ENCODE data around the gene TMEM151B. TPM values are rescaled to one million over a fixed set of nuclear protein-coding genes. Genes with fewer than 3 reads are reported as not detected.

TMEM151B gene
- total and polyA plus RNA-seq, 9 of the 15 experiments (the other 6 are each of a cell fraction or from before 2014, with no cell fraction given) = not detected

GRCh38 chr6:44265007-44265721, 5.1 kb upstream of the TMEM151B start, which contains the start of gene NFKBIE (continued):
- TF ChIP-seq CREM (IDR thresholded peaks at IDR 0.05; ENCODE audit: low read depth) (peak; percentile 36; the same call in 1 of the 2 replicates), FOXK1 (CRISPR knock-in tag; IDR thresholded peaks at IDR 0.05; ENCODE audit: borderline replicate concordance) (no peak), ZNF436 (CRISPR knock-in tag; IDR thresholded peaks at IDR 0.05) (no peak), ZC3H8 (IDR thresholded peaks at IDR 0.05) (no peak), MYNN (IDR thresholded peaks at IDR 0.05) (no peak), MYNN (CRISPR knock-in tag; IDR thresholded peaks at IDR 0.05) (no peak), SMAD3 (CRISPR knock-in tag; conservative IDR thresholded peaks at IDR 0.05) (no peak), CAMTA2 (CRISPR knock-in tag; conservative IDR thresholded peaks at IDR 0.05) (no peak), KAT7 (CRISPR knock-in tag; IDR thresholded peaks at IDR 0.05; ENCODE audit: borderline replicate concordance) (peak; percentile 95), YY1 (IDR thresholded peaks at IDR 0.05; ENCODE audit: borderline replicate concordance in 1 of 3, control insufficient read depth in 1 of 3, extremely low read depth in 1 of 3, insufficient read depth in 3 of 3, insufficient read length in 1 of 3, insufficient replicate concordance in 2 of 3, low read depth in 1 of 3, low read length in 2 of 3) (peak in 2 of 3 experiments; percentile 31 to 36), BCOR (IDR thresholded peaks at IDR 0.05) (0 out of 2 replicates have a peak, but pooled peaks have one; percentile 41), ZBTB11 (CRISPR knock-in tag; IDR thresholded peaks at IDR 0.05) (peak in 2 of 3 experiments; percentile 57 to 87; a peak in 3 of 6 replicates), FOXK2 (conservative IDR thresholded peaks at IDR 0.05 in 1 of 2, IDR thresholded peaks at IDR 0.05 in 1 of 2; ENCODE audit: low read depth in 2 of 2) (no peak), ZNF280A (IDR thresholded peaks at IDR 0.05; ENCODE audit: low read depth, partially characterized antibody) (no peak), DMBX1 (CRISPR knock-in tag; IDR thresholded peaks at IDR 0.05; ENCODE audit: borderline replicate concordance) (no peak), NEUROD1 (IDR thresholded peaks at IDR 0.05; ENCODE audit: borderline replicate concordance, low read depth, low read length, partially characterized antibody) (peak; percentile 46), ARID4B (CRISPR knock-in tag; IDR thresholded peaks at IDR 0.05) (peak; percentile 41), GABPB1 (CRISPR knock-in tag; IDR thresholded peaks at IDR 0.05) (peak; percentile 78)

Measured in K562 (cell line).